Measurements from ENCODE around the gene OXTR.
"Not testable (repeated sequence)": the region's sequence is repeated elsewhere in the genome, so short reads cannot be mapped to it uniquely, and the experiment has no call there.

- not testable (repeated sequence) for TF ChIP-seq ZNF318 (CRISPR knock-in tag; IDR thresholded peaks at IDR 0.05); POLR2AphosphoS5 (IDR thresholded peaks at IDR 0.05; ENCODE audit: low read depth, low read length); MAX (IDR thresholded peaks at IDR 0.05); SMAD3 (CRISPR knock-in tag; IDR thresholded peaks at IDR 0.05); YY1 (IDR thresholded peaks at IDR 0.05; ENCODE audit: insufficient read depth, insufficient replicate concordance, low read depth, low read length); MTA1 (CRISPR knock-in tag; IDR thresholded peaks at IDR 0.05; ENCODE audit: borderline replicate concordance); PHB2 (IDR thresholded peaks at IDR 0.05; ENCODE audit: partially characterized antibody); KMT2A (CRISPR knock-in tag; IDR thresholded peaks at IDR 0.05)
These were observed 53.7 kb downstream of the OXTR start for GRCh38 chr3:8715757-8716156.
